Colonic mucosa (tissue), 4 donors: ENCODE measurements around the gene SYCN. TPM values are rescaled to one million over a fixed set of nuclear protein-coding genes. Genes with fewer than 3 reads are reported as not detected.

Experiments used
- DNase-seq: peaks from one replicate; pipeline ENCODE4 v3.0.0-alpha.2; 2020
- H3K27ac ChIP-seq: fragments of 200-600 bp; one replicate; pipeline ENCODE4 v1.8.0; 2021
- H3K27me3 ChIP-seq: fragments of 200-600 bp; one replicate; pipeline ENCODE4 v1.8.0; 2021
- H3K36me3 ChIP-seq: fragments of 200-600 bp; one replicate; pipeline ENCODE4 v1.8.0; 2021
- H3K4me1 ChIP-seq: fragments of 200-600 bp; one replicate; pipeline ENCODE4 v1.8.0; 2021; ENCODE audit warnings: mild to moderate bottlenecking
- H3K4me3 ChIP-seq: fragments of 200-600 bp; one replicate; pipeline ENCODE4 v1.8.0; 2021
- H3K9ac ChIP-seq, 2 donors: one replicate each; pipeline ENCODE4 v1.7.0; 2013; ENCODE audit warnings: control low read depth in 2 of 2, low read depth in 2 of 2, low read length in 2 of 2
- H3K9me3 ChIP-seq: fragments of 200-600 bp; one replicate; pipeline ENCODE4 v1.8.0; 2021
- intact Hi-C: fragments of 100-400 bp; cut with DNase I; formaldehyde crosslinking; loops from one replicate; pipeline ENCODE4 v1.14.1; 2022
- total RNA-seq, 2 donors: library from RNA; stranded (reverse); fragmentation: NEBNext Ultra II Directional in 1 of 2; extraction: Animal tissue kit (Norgen Biotek cat#: 25700) in 1 of 2; gene quantifications; one replicate each; pipeline ENCODE4 v1.2.1, GENCODE V29; 2021
- TF ChIP-seq, protein P1 (sequence below): fragments of 200-600 bp; IDR thresholded peaks from one replicate; pipeline ENCODE4 v1.8.0; 2022; ENCODE audit warnings: antibody characterized with exemption, mild to moderate bottlenecking
- donor health status: healthy.
- donor health status: DM: no; HTN: no; CAD: no.
- donor health status: DM: no; HTN: no; CAD: no.

The SYCN gene
- total RNA-seq, 2 donors from 2014 or later = 2.1 TPM; not detected in 1

DNA sequence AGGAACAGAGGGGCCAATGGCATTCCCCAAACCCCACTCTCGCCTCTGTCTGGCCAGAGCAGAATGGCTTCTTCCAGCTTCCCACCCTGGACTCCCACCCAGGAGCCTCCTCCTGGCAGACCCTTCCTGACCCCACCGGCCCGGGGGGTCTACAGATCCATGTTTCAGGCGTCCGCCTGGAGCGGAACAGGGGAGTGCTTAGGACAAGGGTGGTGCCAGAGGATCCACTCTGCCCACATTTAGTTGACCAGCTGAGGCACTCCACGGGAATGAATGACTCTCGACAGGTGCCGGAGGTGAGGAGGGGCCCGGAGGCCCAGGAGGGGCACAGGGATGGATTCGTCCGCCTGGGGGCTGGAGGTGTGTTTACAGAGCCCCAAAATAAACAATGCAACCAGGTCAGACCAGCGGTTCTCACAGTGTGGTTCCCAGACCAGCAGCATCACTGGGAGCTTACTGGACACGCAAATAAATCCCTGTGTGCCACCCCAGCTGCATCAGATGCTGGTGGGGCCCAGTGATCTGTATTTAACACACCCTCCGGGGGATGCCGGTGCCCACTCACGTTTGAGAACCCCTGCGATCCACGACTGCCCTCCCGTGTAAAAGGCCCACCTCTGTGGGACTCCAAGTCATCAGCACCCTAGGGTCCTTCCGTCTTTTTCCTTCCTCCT, 22.4 kb downstream of the SYCN start:
- Histone ChIP-seq H3K27me3 (no peaks in the 10 kb centered on the region), H3K4me1 (no peaks in the 10 kb centered on the region), H3K9ac (no peak overlapping the region), H3K27ac (no peak overlapping the region), H3K9me3 (no peaks in the 10 kb centered on the region), H3K4me3 (no peak overlapping the region), H3K36me3 (peaks cover 7% of the 10 kb centered on the region)
- intact Hi-C loops = no loop called here
- no peak for DNase-seq
- TF ChIP-seq, protein P1, sequence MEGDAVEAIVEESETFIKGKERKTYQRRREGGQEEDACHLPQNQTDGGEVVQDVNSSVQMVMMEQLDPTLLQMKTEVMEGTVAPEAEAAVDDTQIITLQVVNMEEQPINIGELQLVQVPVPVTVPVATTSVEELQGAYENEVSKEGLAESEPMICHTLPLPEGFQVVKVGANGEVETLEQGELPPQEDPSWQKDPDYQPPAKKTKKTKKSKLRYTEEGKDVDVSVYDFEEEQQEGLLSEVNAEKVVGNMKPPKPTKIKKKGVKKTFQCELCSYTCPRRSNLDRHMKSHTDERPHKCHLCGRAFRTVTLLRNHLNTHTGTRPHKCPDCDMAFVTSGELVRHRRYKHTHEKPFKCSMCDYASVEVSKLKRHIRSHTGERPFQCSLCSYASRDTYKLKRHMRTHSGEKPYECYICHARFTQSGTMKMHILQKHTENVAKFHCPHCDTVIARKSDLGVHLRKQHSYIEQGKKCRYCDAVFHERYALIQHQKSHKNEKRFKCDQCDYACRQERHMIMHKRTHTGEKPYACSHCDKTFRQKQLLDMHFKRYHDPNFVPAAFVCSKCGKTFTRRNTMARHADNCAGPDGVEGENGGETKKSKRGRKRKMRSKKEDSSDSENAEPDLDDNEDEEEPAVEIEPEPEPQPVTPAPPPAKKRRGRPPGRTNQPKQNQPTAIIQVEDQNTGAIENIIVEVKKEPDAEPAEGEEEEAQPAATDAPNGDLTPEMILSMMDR = no peak

DNA sequence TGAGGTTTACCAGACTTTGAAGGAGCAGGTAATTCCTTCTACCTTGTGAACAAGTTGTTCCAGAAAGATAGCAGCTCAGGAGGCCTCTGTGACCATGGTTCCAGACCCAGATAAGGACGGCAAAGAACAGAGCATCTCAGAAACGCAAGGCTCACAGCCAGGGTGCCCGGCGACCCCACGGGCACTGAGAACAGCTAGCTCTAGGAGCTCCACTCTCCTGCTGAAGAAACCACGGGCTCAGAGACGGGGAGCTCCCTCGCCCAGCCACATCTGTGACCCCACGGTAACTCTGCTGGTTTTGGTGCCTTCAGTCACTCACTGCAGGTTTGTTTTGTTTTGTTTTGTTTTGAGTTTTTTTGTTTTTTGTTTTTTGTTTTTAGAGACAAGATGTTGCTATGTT, 23.3 kb downstream of the SYCN start:
- no peak overlapping the region for H3K27ac ChIP-seq
- H3K4me1 ChIP-seq = no peaks in the 10 kb centered on the region
- intact Hi-C loops = no loop called here
- no peak for DNase-seq
- H3K36me3 ChIP-seq = peaks cover 7% of the 10 kb centered on the region
- no peaks in the 10 kb centered on the region for H3K9me3 ChIP-seq
- H3K27me3 ChIP-seq = no peaks in the 10 kb centered on the region
- H3K4me3 ChIP-seq = no peak overlapping the region
- H3K9ac ChIP-seq = no peak overlapping the region
- TF ChIP-seq, protein P1 = no peak

DNA sequence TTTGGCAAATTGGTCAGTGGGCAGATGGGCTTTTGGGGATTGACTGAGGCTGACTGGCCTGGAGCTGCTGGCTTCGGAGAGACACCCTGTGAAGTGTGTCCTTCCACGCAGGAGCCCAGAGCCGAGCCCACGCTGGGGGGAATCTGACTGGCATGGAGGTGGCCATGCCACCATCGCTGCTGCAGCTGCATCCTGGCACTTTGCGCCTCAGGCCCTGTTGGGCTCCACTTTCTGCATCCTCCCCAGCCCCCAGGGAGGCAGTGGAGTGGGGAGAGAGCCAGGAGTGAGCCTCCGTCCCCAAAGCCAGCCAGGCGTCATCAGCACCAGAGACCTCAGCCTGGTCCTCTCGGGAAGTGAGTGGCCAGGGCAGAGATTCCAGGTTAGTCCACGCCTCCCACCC, 24.3 kb downstream of the SYCN start:
- Histone ChIP-seq H3K4me3 (no peak overlapping the region), H3K9me3 (no peaks in the 10 kb centered on the region), H3K27ac (no peak overlapping the region), H3K36me3 (peaks cover 7% of the 10 kb centered on the region), H3K4me1 (no peaks in the 10 kb centered on the region), H3K27me3 (no peaks in the 10 kb centered on the region), H3K9ac (no peak overlapping the region)
- DNase-seq = no peak
- TF ChIP-seq, protein P1 = no peak
- intact Hi-C loops = no loop called here

DNA sequence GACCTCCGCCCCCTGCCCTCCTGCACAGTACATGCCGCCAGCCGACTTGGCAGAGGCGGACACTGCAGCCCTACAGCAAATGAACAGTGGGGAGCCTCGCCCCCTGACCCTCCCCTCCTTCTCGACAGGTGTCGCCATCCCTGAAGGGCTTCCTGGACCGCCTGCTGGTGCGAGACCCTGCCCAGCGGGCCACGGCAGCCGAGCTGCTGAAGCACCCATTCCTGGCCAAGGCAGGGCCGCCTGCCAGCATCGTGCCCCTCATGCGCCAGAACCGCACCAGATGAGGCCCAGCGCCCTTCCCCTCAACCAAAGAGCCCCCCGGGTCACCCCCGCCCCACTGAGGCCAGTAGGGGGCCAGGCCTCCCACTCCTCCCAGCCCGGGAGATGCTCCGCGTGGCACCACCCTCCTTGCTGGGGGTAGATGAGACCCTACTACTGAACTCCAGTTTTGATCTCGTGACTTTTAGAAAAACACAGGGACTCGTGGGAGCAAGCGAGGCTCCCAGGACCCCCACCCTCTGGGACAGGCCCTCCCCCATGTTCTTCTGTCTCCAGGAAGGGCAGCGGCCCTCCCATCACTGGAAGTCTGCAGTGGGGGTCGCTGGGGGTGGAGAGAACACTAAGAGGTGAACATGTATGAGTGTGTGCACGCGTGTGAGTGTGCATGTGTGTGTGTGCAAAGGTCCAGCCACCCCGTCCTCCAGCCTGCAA, 25.6 kb downstream of the SYCN start:
- no peaks in the 10 kb centered on the region for H3K4me1 ChIP-seq
- H3K27ac ChIP-seq = no peak overlapping the region
- H3K9me3 ChIP-seq = no peaks in the 10 kb centered on the region
- peaks cover 7% of the 10 kb centered on the region for H3K36me3 ChIP-seq
- H3K27me3 ChIP-seq = no peaks in the 10 kb centered on the region
- no peak for DNase-seq
- TF ChIP-seq, protein P1 = no peak
- H3K4me3 ChIP-seq = no peak overlapping the region
- intact Hi-C loops = no loop called here
- H3K9ac ChIP-seq = no peak overlapping the region

DNA sequence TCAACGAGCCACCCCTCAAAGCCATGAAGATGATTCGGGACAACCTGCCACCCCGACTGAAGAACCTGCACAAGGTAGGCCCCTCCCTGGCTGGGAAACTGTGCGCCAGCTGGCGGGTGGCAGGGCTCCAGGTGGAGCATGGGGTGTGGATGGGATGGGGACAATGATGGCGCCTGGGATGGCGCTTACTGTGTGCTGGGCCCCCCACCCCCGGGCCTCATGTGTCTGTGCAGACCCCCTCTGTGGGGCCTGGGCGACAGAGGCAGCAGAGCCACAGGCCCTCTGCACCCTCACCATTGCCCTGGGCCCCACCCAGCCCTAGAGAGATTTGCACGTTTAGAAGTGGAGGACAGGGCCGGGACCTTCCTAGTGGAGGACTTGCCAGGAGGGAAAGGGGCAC, 26.3 kb downstream of the SYCN start:
- no peak for DNase-seq
- no peak overlapping the region for H3K27ac ChIP-seq
- no peaks in the 10 kb centered on the region for H3K27me3 ChIP-seq
- TF ChIP-seq, protein P1 = no peak
- no peak overlapping the region for H3K9ac ChIP-seq
- H3K9me3 ChIP-seq = no peaks in the 10 kb centered on the region
- H3K36me3 ChIP-seq = peaks cover 7% of the 10 kb centered on the region
- no peaks in the 10 kb centered on the region for H3K4me1 ChIP-seq
- no peak overlapping the region for H3K4me3 ChIP-seq
- intact Hi-C loops = no loop called here
